ENCODE data around the gene ENDOV.

- TF ChIP-seq CTCF (IDR thresholded peaks at IDR 0.05; ENCODE audit: borderline replicate concordance, extremely low read depth, low read length, poor library complexity, severe bottlenecking) = no peak
- TF ChIP-seq EZH2 (IDR thresholded peaks at IDR 0.05; ENCODE audit: borderline replicate concordance, low read depth, low read length, severe bottlenecking) = no peak
Measured at GRCh38 chr17:80397686-80398085, 17.3 kb upstream of the ENDOV start.

All from DND-41 (cell line).